Ovary (tissue), 9 donors: ENCODE results near the gene FIZ1. TPM values are rescaled to one million over a fixed set of nuclear protein-coding genes. Genes with fewer than 3 reads are reported as not detected.

ENCODE experiments used
- DNase-seq, 5 donors: peaks; one replicate each; pipeline ENCODE4 v3.0.0-alpha.2; 2019 to 2020
- H3K27ac ChIP-seq, 2 donors: fragments of 200-600 bp; one replicate each; pipeline versions ENCODE4 v1.5.1 to v1.8.0; 2019 to 2022
- H3K27me3 ChIP-seq: fragments of 200-600 bp; one replicate; pipeline ENCODE4 v1.8.0; 2022
- H3K36me3 ChIP-seq: fragments of 200-600 bp; sonication (generic); one replicate; pipeline ENCODE4 v1.5.1; 2019
- H3K4me1 ChIP-seq: one replicate; pipeline ENCODE4 v1.8.1; 2013; ENCODE audit warnings: mild to moderate bottlenecking, moderate library complexity; ENCODE audit not compliant: insufficient read depth
- H3K4me3 ChIP-seq: fragments of 200-600 bp; sonication (generic); one replicate; pipeline ENCODE4 v1.5.1; 2017
- H3K9me3 ChIP-seq, 2 donors: fragments of 200-600 bp in 1 of 2; sonication (generic) in 1 of 2; one replicate each; pipeline versions ENCODE4 v1.5.1 to v1.8.1; 2013 to 2019; ENCODE audit warnings: mild to moderate bottlenecking in 1 of 2, moderate library complexity in 1 of 2
- CTCF ChIP-seq, 3 donors: fragments of 450-650 bp in 2 of 3; fragments of 200-600 bp in 1 of 3; IDR thresholded peaks; one replicate each; pipeline versions ENCODE4 v1.5.1 to v1.8.0; 2016 to 2022; ENCODE audit warnings: antibody characterized with exemption in 3 of 3, mild to moderate bottlenecking in 1 of 3
- EP300 ChIP-seq: sonication (generic); formaldehyde crosslinking; IDR thresholded peaks from one replicate; pipeline ENCODE4 v1.6.1; 2017; ENCODE audit warnings: antibody characterized with exemption
- POLR2A ChIP-seq: fragments of 450-650 bp; IDR thresholded peaks from one replicate; pipeline ENCODE4 v1.6.1; 2017; ENCODE audit warnings: antibody characterized with exemption, mild to moderate bottlenecking, moderate library complexity
- WGBS, 3 donors: extraction: QIAGEN DNeasy Blood & Tissue Kit in 1 of 3; methylation state at CpG; one replicate each; pipeline versions ENCODE4 v1.1.5 to v1.1.7; 2013 to 2017; 5-methylcytosine and 5-hydroxymethylcytosine counted together
- intact Hi-C, 4 donors: fragments of 100-400 bp; cut with DNase I; formaldehyde crosslinking; loops; one replicate each; pipeline versions ENCODE4 v1.11.0 to v1.15.1; 2022 to 2023
- polyA plus RNA-seq, 2 donors: library from polyadenylated mRNA; stranded (reverse); fragments of 200-250 nt in 1 of 2; fragments of 350-450 nt in 1 of 2; fragmentation: Illumina TruSeq in 1 of 2; extraction: RNeasy Lipid Tissue Mini Kit (QIAGEN cat#74804) in 1 of 2; gene quantifications; one replicate each; pipeline ENCODE4 v1.2.3, GENCODE V29; 2013 to 2014
- total RNA-seq, 7 donors: library from RNA; depleted of rRNA in 2 of 7; stranded (reverse); fragments of >200 nt in 2 of 7; fragmentation: NEBNext Ultra II Directional in 3 of 7; extraction: Animal tissue kit (Norgen Biotek cat#: 25700) in 3 of 7; gene quantifications; one replicate each; pipeline versions ENCODE4 v1.1.0 to v1.2.4, GENCODE V29; 2016 to 2023
- donor health status: DM: no; HTN: no; CAD: no; lungs with moderate emphysema.
- donor health status: DM: no; HTN: no; CAD: no.
- donor health status: Bipolar disorder and iron deficiency.
- donor health status: DM: yes; HTN: yes; CAD: no.
- donor health status: DM: no; HTN: no; CAD: no.
- donor health status: DM: yes; HTN: yes; CAD: no.

FIZ1 gene
- total and polyA plus RNA-seq, 9 donors: 3.6 to 22.7 (median 13.4) TPM

- intact Hi-C loops: no loop called here
- WGBS, 3 donors: 0 to 1% (median 1%) methylated on average over 48 to 89 of the region's 89 CpGs
- peak; percentile 69 to 85 (median 78) for DNase-seq
- Histone ChIP-seq H3K27ac (peak within 1 kb of the TSS; percentile 95 to 96), H3K4me1 (peaks cover 19% of the 10 kb centered on the region), H3K27me3 (no peaks in the 10 kb centered on the region), H3K4me3 (peak within 1 kb of the TSS; percentile 93), H3K9me3 (no peaks in the 10 kb centered on the region), H3K36me3 (no peaks in the 10 kb centered on the region)
- TF ChIP-seq CTCF (IDR thresholded peaks at IDR 0.05): no peak
- TF ChIP-seq POLR2A: peak; percentile 14
- TF ChIP-seq EP300: no peak
Observed at GRCh38 chr19:55640577-55641425, 41.5 kb upstream of the FIZ1 start, which contains the start of gene ZNF580. TSS of gene ZNF580 (plus strand) at chr19:55641002. CDS start at chr19:55642509, 1,507 bp downstream.

GRCh38 chr19:55640043-55640576, 40.8 kb upstream of the FIZ1 start:
- intact Hi-C loops: no loop called here
- Histone ChIP-seq H3K4me1 (peaks cover 21% of the 10 kb centered on the region), H3K27me3 (no peaks in the 10 kb centered on the region), H3K27ac (peak overlapping the region; percentile 95 to 96), H3K36me3 (no peaks in the 10 kb centered on the region), H3K9me3 (no peaks in the 10 kb centered on the region), H3K4me3 (peak overlapping the region; percentile 93)
- WGBS, 3 donors: 7 to 11% (median 7%) methylated on average over 28 to 38 of the region's 38 CpGs
- DNase-seq: peak; percentile 65 to 87 (median 78)
- TF ChIP-seq POLR2A (no peak), CTCF (IDR thresholded peaks at IDR 0.05) (peak; percentile 38 to 77 (median 69))

- intact Hi-C loops: loop anchor here in 1 of 4 donors (10.0 kb wide), 1 partner anchor 524 kb away; the partner anchor contains the start of gene PPP1R12C
- peak in 2 of 5 donors; percentile 48 to 51 for DNase-seq
- Histone ChIP-seq H3K9me3 (no peaks in the 10 kb centered on the region), H3K27me3 (no peaks in the 10 kb centered on the region), H3K4me1 (peaks cover 18% of the 10 kb centered on the region), H3K36me3 (no peaks in the 10 kb centered on the region), H3K27ac (no peak overlapping the region), H3K4me3 (no peak overlapping the region)
- TF ChIP-seq CTCF (IDR thresholded peaks at IDR 0.05): no peak
- TF ChIP-seq POLR2A: no peak
- no peak for TF ChIP-seq EP300
- 82 to 88% (median 86%) methylated on average over 6 of the region's 6 CpGs for WGBS, 3 donors
Observed at GRCh38 chr19:55638864-55639359, 39.6 kb upstream of the FIZ1 start.

- WGBS, 3 donors: 69 to 76% (median 71%) methylated on average over 11 of the region's 11 CpGs
- intact Hi-C loops: loop anchor here in 1 of 4 donors (10.0 kb wide), 1 partner anchor 523 kb away; the partner anchor contains the start of gene PPP1R12C
- H3K9me3 ChIP-seq: no peaks in the 10 kb centered on the region
- no peaks in the 10 kb centered on the region for H3K36me3 ChIP-seq
- no peak overlapping the region for H3K4me3 ChIP-seq
- no peak overlapping the region for H3K27ac ChIP-seq
- no peak for TF ChIP-seq POLR2A
- no peak for TF ChIP-seq EP300
- TF ChIP-seq CTCF (IDR thresholded peaks at IDR 0.05): no peak
- DNase-seq: peak in 2 of 5 donors; percentile 28 to 35
- peaks cover 14% of the 10 kb centered on the region for H3K4me1 ChIP-seq
- no peaks in the 10 kb centered on the region for H3K27me3 ChIP-seq
Observed at GRCh38 chr19:55637534-55637933, 38.2 kb upstream of the FIZ1 start.
